Stimulated activated CD8-positive, alpha-beta memory T cell treated with anti-CD3 and anti-CD28 coated beads, Interleukin-15, amount 100 ng/mL, for 4 hours (primary cell): ENCODE results near the gene MYO18A.
A peak's percentile ranks its signal among the peaks of the same experiment; 100 is the strongest.

Source experiments
- DNase-seq, 2 donors: peaks; one replicate each; pipeline ENCODE4 v3.0.0-alpha.2; 2020; ENCODE audit warnings: low read depth in 2 of 2

MYO18A gene

GRCh38 chr17:29127840-29128239 lies 52.4 kb downstream of the MYO18A start:
- no peak for DNase-seq

- no peak for DNase-seq
Observed at GRCh38 chr17:29126268-29126930, 53.8 kb downstream of the MYO18A start.

- DNase-seq: no peak
Observed at GRCh38 chr17:29125651-29126050, 54.5 kb downstream of the MYO18A start.

- no peak for DNase-seq
Observed at GRCh38 chr17:29124925-29125273, 55.3 kb downstream of the MYO18A start.

GRCh38 chr17:29124135-29124924 lies 55.9 kb downstream of the MYO18A start:
- DNase-seq: no peak

- no peak for DNase-seq
Observed at GRCh38 chr17:29123111-29123510, 57.1 kb downstream of the MYO18A start.

GRCh38 chr17:29121442-29121841 lies 58.8 kb downstream of the MYO18A start:
- no peak for DNase-seq

- DNase-seq: no peak
Observed at GRCh38 chr17:29120433-29120832, 59.8 kb downstream of the MYO18A start.

GRCh38 chr17:29119265-29119664 lies 60.9 kb downstream of the MYO18A start:
- no peak for DNase-seq

GRCh38 chr17:29116804-29117753 lies 63.1 kb downstream of the MYO18A start:
- peak; percentile 38 to 46 for DNase-seq

- DNase-seq: no peak
Observed at GRCh38 chr17:29115961-29116803, 64.0 kb downstream of the MYO18A start.

- DNase-seq: no peak
Observed at GRCh38 chr17:29115435-29115834, 64.8 kb downstream of the MYO18A start.

GRCh38 chr17:29114141-29114540 lies 66.1 kb downstream of the MYO18A start:
- DNase-seq: no peak

- no peak for DNase-seq
Observed at GRCh38 chr17:29113334-29113733, 66.9 kb downstream of the MYO18A start.

GRCh38 chr17:29112771-29113295 lies 67.4 kb downstream of the MYO18A start:
- DNase-seq: no peak

GRCh38 chr17:29111816-29112499 lies 68.2 kb downstream of the MYO18A start:
- peak; percentile 19 to 41 for DNase-seq

GRCh38 chr17:29110372-29110757 lies 69.8 kb downstream of the MYO18A start:
- DNase-seq: no peak

- no peak for DNase-seq
Observed at GRCh38 chr17:29109477-29110371, 70.5 kb downstream of the MYO18A start.

GRCh38 chr17:29108823-29109476 lies 71.2 kb downstream of the MYO18A start:
- DNase-seq: no peak
